ENCODE measurements around the gene NPEPL1. TPM values are rescaled to one million over a fixed set of nuclear protein-coding genes. Genes with fewer than 3 reads are reported as not detected.

Gene NPEPL1
- polyA plus RNA-seq, 1 donor (not counting 4 experiments of a cell fraction or from before 2014, with no cell fraction given), result 4.4 TPM

DNA sequence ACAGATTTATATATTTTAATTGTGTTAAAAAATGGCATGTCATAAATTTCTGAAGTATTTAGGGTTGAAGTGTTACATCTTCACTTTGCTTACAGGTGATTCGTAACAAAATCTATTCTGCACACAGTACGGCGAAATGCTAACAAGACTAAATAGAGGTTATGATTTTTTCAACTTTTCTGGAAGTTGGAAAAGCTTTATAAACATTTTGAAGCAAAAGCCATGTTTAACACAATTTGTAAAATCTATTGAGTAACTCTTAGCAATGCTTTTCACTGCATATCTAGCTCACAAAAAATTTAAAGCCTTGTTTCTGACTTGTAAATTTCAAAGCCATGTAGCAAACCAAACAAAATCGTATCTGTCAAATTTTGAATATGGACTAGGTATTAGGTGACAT is 38.3 kb upstream of the NPEPL1 start:
- Histone ChIP-seq H3K79me2 (ENCODE audit: control insufficient read depth, insufficient read depth, low read length) (peaks cover 82% of the 10 kb centered on the region), H3K9ac (ENCODE audit: control insufficient read depth, extremely low read depth, insufficient read depth, low read length) (no peak overlapping the region), H3K4me1 (ENCODE audit: control insufficient read depth, extremely low read depth, insufficient read depth, low read length) (peaks cover 37% of the 10 kb centered on the region), H2AFZ (ENCODE audit: control insufficient read depth, low read length) (no peak overlapping the region), H4K20me1 (ENCODE audit: control insufficient read depth, extremely low read depth, insufficient read depth, low read length) (no peaks in the 10 kb centered on the region), H3K4me3 (ENCODE audit: control insufficient read depth in 2 of 3, extremely low read depth in 1 of 3, insufficient read depth in 2 of 3, low read depth in 1 of 3, low read length in 3 of 3) (no peak overlapping the region), H3K27me3 (ENCODE audit: control insufficient read depth, extremely low read depth, insufficient read depth, low read length) (no peaks in the 10 kb centered on the region), H3K4me2 (ENCODE audit: control insufficient read depth, extremely low read depth, insufficient read depth, low read depth, low read length) (peak overlapping the region; percentile 25), H3K36me3 (ENCODE audit: control insufficient read depth in 2 of 2, extremely low read depth in 1 of 2, insufficient read depth in 2 of 2, low read length in 2 of 2) (peaks cover 0 to 2% of the 10 kb centered on the region in 2 experiments), H3K9me3 (ENCODE audit: control insufficient read depth, low read depth, low read length) (no peaks in the 10 kb centered on the region), H3K27ac (ENCODE audit: control insufficient read depth, insufficient read depth, low read length) (no peak overlapping the region), H3K9me1 (ENCODE audit: control insufficient read depth, extremely low read depth, insufficient read depth, low read length) (no peaks in the 10 kb centered on the region)
- no peak for FAIRE-seq
- TF ChIP-seq EZH2 (IDR thresholded peaks at IDR 0.05; ENCODE audit: low read length), result no peak
- TF ChIP-seq, protein P1, sequence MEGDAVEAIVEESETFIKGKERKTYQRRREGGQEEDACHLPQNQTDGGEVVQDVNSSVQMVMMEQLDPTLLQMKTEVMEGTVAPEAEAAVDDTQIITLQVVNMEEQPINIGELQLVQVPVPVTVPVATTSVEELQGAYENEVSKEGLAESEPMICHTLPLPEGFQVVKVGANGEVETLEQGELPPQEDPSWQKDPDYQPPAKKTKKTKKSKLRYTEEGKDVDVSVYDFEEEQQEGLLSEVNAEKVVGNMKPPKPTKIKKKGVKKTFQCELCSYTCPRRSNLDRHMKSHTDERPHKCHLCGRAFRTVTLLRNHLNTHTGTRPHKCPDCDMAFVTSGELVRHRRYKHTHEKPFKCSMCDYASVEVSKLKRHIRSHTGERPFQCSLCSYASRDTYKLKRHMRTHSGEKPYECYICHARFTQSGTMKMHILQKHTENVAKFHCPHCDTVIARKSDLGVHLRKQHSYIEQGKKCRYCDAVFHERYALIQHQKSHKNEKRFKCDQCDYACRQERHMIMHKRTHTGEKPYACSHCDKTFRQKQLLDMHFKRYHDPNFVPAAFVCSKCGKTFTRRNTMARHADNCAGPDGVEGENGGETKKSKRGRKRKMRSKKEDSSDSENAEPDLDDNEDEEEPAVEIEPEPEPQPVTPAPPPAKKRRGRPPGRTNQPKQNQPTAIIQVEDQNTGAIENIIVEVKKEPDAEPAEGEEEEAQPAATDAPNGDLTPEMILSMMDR (optimal IDR thresholded peaks at IDR 0.05 in 1 of 3, IDR thresholded peaks at IDR 0.05 in 1 of 3, conservative IDR thresholded peaks at IDR 0.05 in 1 of 3; ENCODE audit: extremely low read depth in 1 of 3, insufficient read depth in 2 of 3, low read length in 3 of 3), result no peak
- dilution Hi-C loops (cut with MboI; ENCODE audit: extremely low pct_ligation_motif_present, low sequenced_read_pairs), result no loop called here
- DNase-seq (ENCODE audit: low read depth, low spot score), result no peak

DNA sequence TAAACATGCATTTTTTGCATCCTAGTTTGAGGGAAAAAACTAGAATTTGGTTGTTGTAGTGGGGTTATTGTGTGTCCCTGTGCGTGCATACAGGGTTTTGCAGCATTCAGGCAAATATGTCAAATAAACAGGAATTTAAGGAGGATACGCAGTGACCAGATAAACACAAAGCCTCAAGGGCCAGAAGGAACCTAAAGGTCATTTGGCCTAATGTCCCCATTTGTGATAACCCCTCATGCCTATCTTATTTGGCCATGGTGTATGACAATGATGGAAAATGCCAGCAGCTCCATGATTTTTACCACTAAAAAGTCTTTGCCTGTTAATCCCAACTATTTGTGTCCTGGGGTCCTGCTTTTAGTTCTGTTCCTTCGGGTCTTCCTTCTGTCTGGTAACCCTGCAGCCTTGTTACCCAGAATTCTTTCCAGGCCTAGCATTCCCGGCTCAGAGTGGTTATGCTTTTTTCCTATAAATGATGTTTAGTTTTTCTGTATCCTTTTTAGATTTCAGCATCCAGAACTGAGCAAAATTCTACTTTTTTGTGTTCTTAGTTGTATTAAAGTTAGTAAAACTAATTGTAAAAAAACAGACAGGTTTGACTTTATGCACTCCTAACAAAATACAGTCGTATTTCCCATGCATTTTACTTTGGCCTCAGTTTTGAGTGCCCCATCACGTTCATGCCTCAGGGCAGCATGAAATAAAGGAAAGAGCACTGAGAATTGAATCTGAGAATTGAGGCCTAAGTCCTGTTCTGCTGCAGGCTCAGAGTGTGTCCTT is 37.1 kb upstream of the NPEPL1 start:
- no peak overlapping the region for H3K4me3 ChIP-seq (ENCODE audit: control insufficient read depth in 2 of 3, extremely low read depth in 1 of 3, insufficient read depth in 2 of 3, low read depth in 1 of 3, low read length in 3 of 3)
- TF ChIP-seq EZH2 (IDR thresholded peaks at IDR 0.05; ENCODE audit: low read length), result no peak
- TF ChIP-seq, protein P1 (optimal IDR thresholded peaks at IDR 0.05 in 1 of 3, IDR thresholded peaks at IDR 0.05 in 1 of 3, conservative IDR thresholded peaks at IDR 0.05 in 1 of 3; ENCODE audit: extremely low read depth in 1 of 3, insufficient read depth in 2 of 3, low read length in 3 of 3), result no peak
- no peaks in the 10 kb centered on the region for H3K9me3 ChIP-seq (ENCODE audit: control insufficient read depth, low read depth, low read length)
- dilution Hi-C loops (cut with MboI; ENCODE audit: extremely low pct_ligation_motif_present, low sequenced_read_pairs), result no loop called here
- no peaks in the 10 kb centered on the region for H3K27me3 ChIP-seq (ENCODE audit: control insufficient read depth, extremely low read depth, insufficient read depth, low read length)
- peaks cover 92% of the 10 kb centered on the region for H3K79me2 ChIP-seq (ENCODE audit: control insufficient read depth, insufficient read depth, low read length)
- no peak for DNase-seq (ENCODE audit: low read depth, low spot score)
- peaks cover 0 to 6% of the 10 kb centered on the region in 2 experiments for H3K36me3 ChIP-seq (ENCODE audit: control insufficient read depth in 2 of 2, extremely low read depth in 1 of 2, insufficient read depth in 2 of 2, low read length in 2 of 2)
- no peaks in the 10 kb centered on the region for H3K9me1 ChIP-seq (ENCODE audit: control insufficient read depth, extremely low read depth, insufficient read depth, low read length)
- H3K9ac ChIP-seq (ENCODE audit: control insufficient read depth, extremely low read depth, insufficient read depth, low read length), result no peak overlapping the region
- no peak overlapping the region for H3K27ac ChIP-seq (ENCODE audit: control insufficient read depth, insufficient read depth, low read length)
- no peaks in the 10 kb centered on the region for H4K20me1 ChIP-seq (ENCODE audit: control insufficient read depth, extremely low read depth, insufficient read depth, low read length)
- peaks cover 39% of the 10 kb centered on the region for H3K4me1 ChIP-seq (ENCODE audit: control insufficient read depth, extremely low read depth, insufficient read depth, low read length)
- H2AFZ ChIP-seq (ENCODE audit: control insufficient read depth, low read length), result no peak overlapping the region
- FAIRE-seq, result no peak
- peak overlapping the region; percentile 46 for H3K4me2 ChIP-seq (ENCODE audit: control insufficient read depth, extremely low read depth, insufficient read depth, low read depth, low read length)
